SK-N-SH (cell line): Measurements from ENCODE around the gene ESF1. TPM values are rescaled to one million over a fixed set of nuclear protein-coding genes. Genes with fewer than 3 reads are reported as not detected.

Source experiments
- CTCF ChIA-PET: fragments of 300-600, 350-600 bp; formaldehyde crosslinking; extraction: SDS; loops from one replicate; lab custom pipeline; 2021; lab: Yijun Ruan, JAX
- POLR2A ChIA-PET: fragments of 350-600 bp; sonication (Branson Sonifier 250); formaldehyde crosslinking; extraction: SDS; loops from one replicate; lab custom pipeline; 2020; ENCODE audit warnings: antibody characterized with exemption, inconsistent platforms; lab: Yijun Ruan, JAX
- DNase-seq: peaks from one replicate; pipeline ENCODE4 v3.0.0; 2012
- H2AFZ ChIP-seq: fragments of 200-600 bp; sonication (generic); 2 replicates; pipeline ENCODE4 v1.8.1; 2016; ENCODE audit warnings: antibody characterized with exemption, mild to moderate bottlenecking, low read depth
- H3F3A ChIP-seq: fragments of 200-600 bp; sonication (generic); replicated peaks from 2 replicates; pipeline ENCODE3; 2016; ENCODE audit warnings: antibody characterized with exemption, mild to moderate bottlenecking; ENCODE audit not compliant: insufficient read depth
- H3K27ac ChIP-seq, 2 experiments: fragments of 200-500 bp in 1 of 2; fragments of 200-600 bp in 1 of 2; sonication (Bioruptor generic) in 1 of 2; sonication (generic), shearing (Covaris generic) in 1 of 2; 2 replicates each; pipeline versions ENCODE4 v1.5.1 to v1.6.1; 2014 to 2016; ENCODE audit warnings: low read depth in 2 of 2, inconsistent platforms in 1 of 2, low read length in 1 of 2, mild to moderate bottlenecking in 1 of 2, mixed read lengths in 1 of 2
- H3K27me3 ChIP-seq: fragments of 200-600 bp; sonication (generic), shearing (Covaris generic); 2 replicates; pipeline ENCODE4 v1.6.1; 2016; ENCODE audit warnings: mixed run types; ENCODE audit not compliant: insufficient read depth
- H3K36me3 ChIP-seq, 2 experiments: fragments of 200-500 bp in 1 of 2; fragments of 200-600 bp in 1 of 2; sonication (Bioruptor generic) in 1 of 2; sonication (generic) in 1 of 2; replicated peaks in 1 of 2; 2 replicates each; pipeline versions ENCODE3 to v1.5.1; 2014 to 2016; ENCODE audit warnings: low read length in 1 of 2, mild to moderate bottlenecking in 1 of 2; ENCODE audit not compliant: insufficient read depth in 2 of 2, control insufficient read depth in 1 of 2
- H3K4me1 ChIP-seq, 2 experiments: fragments of 200-500 bp in 1 of 2; fragments of 200-600 bp in 1 of 2; sonication (Bioruptor generic) in 1 of 2; sonication (generic), shearing (Covaris generic) in 1 of 2; 2 replicates each; pipeline versions ENCODE4 v1.5.1 to v1.6.1; 2014 to 2016; ENCODE audit warnings: low read depth in 1 of 2, low read length in 1 of 2, mixed run types in 1 of 2; ENCODE audit not compliant: insufficient read depth in 2 of 2, control insufficient read depth in 1 of 2
- H3K4me2 ChIP-seq: fragments of 200-600 bp; sonication (generic), shearing (Covaris generic); 2 replicates; pipeline ENCODE4 v1.6.1; 2017; ENCODE audit warnings: mixed run types
- H3K4me3 ChIP-seq, 2 experiments: fragments of 200-500 bp in 1 of 2; fragments of 200-600 bp in 1 of 2; sonication (Bioruptor generic) in 1 of 2; sonication (generic), shearing (Covaris generic) in 1 of 2; 2 replicates each; pipeline versions ENCODE4 v1.5.1 to v1.8.1; 2014 to 2016; ENCODE audit warnings: low read depth in 2 of 2, inconsistent platforms in 1 of 2, low read length in 1 of 2, mild to moderate bottlenecking in 1 of 2, mixed read lengths in 1 of 2, moderate library complexity in 1 of 2
- H3K79me2 ChIP-seq: fragments of 200-600 bp; sonication (generic); 2 replicates; pipeline ENCODE4 v1.8.1; 2017; ENCODE audit warnings: mild to moderate bottlenecking; ENCODE audit not compliant: insufficient read depth
- H3K9ac ChIP-seq: fragments of 200-600 bp; sonication (generic); 2 replicates; pipeline ENCODE4 v1.6.1; 2017; ENCODE audit warnings: mixed run types
- H3K9me2 ChIP-seq: fragments of 200-600 bp; sonication (generic); 2 replicates; pipeline ENCODE4 v1.6.1; 2017; ENCODE audit warnings: mixed run types
- H3K9me3 ChIP-seq: fragments of 200-600 bp; sonication (generic); 2 replicates; pipeline ENCODE4 v1.6.1; 2017; ENCODE audit warnings: mixed run types, mild to moderate bottlenecking, moderate library complexity
- H4K20me1 ChIP-seq: fragments of 200-600 bp; sonication (generic); 2 replicates; pipeline ENCODE4 v1.6.1; 2017; ENCODE audit warnings: mild to moderate bottlenecking, mixed run types; ENCODE audit not compliant: insufficient read depth
- CHD2 ChIP-seq: fragments of 150-350 bp; IDR thresholded peaks from 2 replicates; pipeline ENCODE4 v1.6.1; 2018; ENCODE audit warnings: low read length; ENCODE audit not compliant: partially characterized antibody
- ELF1 ChIP-seq: IDR thresholded peaks from 2 replicates; pipeline ENCODE4 v1.4.0; 2012
- FOXJ3 ChIP-seq: sonication (generic); formaldehyde crosslinking; IDR thresholded peaks from 2 replicates; pipeline ENCODE4 v1.5.1; 2020; ENCODE audit warnings: mild to moderate bottlenecking, missing genetic modification reagents
- IRF3 ChIP-seq: fragments of 150-350 bp; IDR thresholded peaks from 2 replicates; pipeline ENCODE4 v1.6.1; 2016; ENCODE audit warnings: mild to moderate bottlenecking, low read depth, low read length
- MAX ChIP-seq: IDR thresholded peaks from 2 replicates; pipeline ENCODE4 v1.4.0; 2012; ENCODE audit warnings: low read depth
- MEF2A ChIP-seq: IDR thresholded peaks from 2 replicates; pipeline ENCODE4 v1.4.0; 2012; ENCODE audit warnings: low read depth, borderline replicate concordance
- NFIC ChIP-seq: IDR thresholded peaks from 2 replicates; pipeline ENCODE4 v1.4.0; 2012; ENCODE audit warnings: borderline replicate concordance
- PBX3 ChIP-seq: IDR thresholded peaks from 2 replicates; pipeline ENCODE4; 2012
- POLR2AphosphoS5 ChIP-seq: IDR thresholded peaks from 2 replicates; pipeline ENCODE4 v1.6.1; 2012; ENCODE audit warnings: low read depth, low read length
- RCOR1 ChIP-seq: fragments of 150-350 bp; IDR thresholded peaks from 2 replicates; pipeline ENCODE4 v1.6.1; 2017; ENCODE audit warnings: antibody characterized with exemption, low read length
- REST ChIP-seq: IDR thresholded peaks from 2 replicates; pipeline ENCODE4 v1.6.1; 2012; ENCODE audit warnings: mild to moderate bottlenecking, low read depth, low read length, moderate library complexity
- RFX5 ChIP-seq: IDR thresholded peaks from 2 replicates; pipeline ENCODE4 v1.6.1; 2012; ENCODE audit warnings: mild to moderate bottlenecking, improper control_type of control experiment, low read length
- SMC3 ChIP-seq: IDR thresholded peaks from 2 replicates; pipeline ENCODE4 v1.6.1; 2012; ENCODE audit warnings: low read depth, low read length, improper control_type of control experiment
- TAF1 ChIP-seq: IDR thresholded peaks from 2 replicates; pipeline ENCODE4 v1.6.1; 2012; ENCODE audit warnings: low read depth, mild to moderate bottlenecking, low read length, moderate library complexity, borderline replicate concordance
- TCF12 ChIP-seq: IDR thresholded peaks from 2 replicates; pipeline ENCODE4 v1.4.0; 2012
- YY1 ChIP-seq: IDR thresholded peaks from 2 replicates; pipeline ENCODE4 v1.4.0; 2012; ENCODE audit warnings: low read depth, mild to moderate bottlenecking
- ZBTB33 ChIP-seq: IDR thresholded peaks from 2 replicates; pipeline ENCODE4 v1.4.0; 2012; ENCODE audit warnings: low read depth, borderline replicate concordance
- WGBS: methylation state at CpG from one replicate; pipeline ENCODE4 v1.1.6; 2017; ENCODE audit warnings: low lambda C conversion rate; 5-methylcytosine and 5-hydroxymethylcytosine counted together
- polyA plus RNA-seq, 3 experiments: library from polyadenylated mRNA; depleted of rRNA; stranded (reverse); fragments of >200 nt; gene quantifications; 2 replicates each; pipeline ENCODE4 v1.2.3, GENCODE V29; 2012
- TF ChIP-seq, protein P1 (sequence below): IDR thresholded peaks from 2 replicates; pipeline ENCODE4 v1.4.0; 2012; ENCODE audit warnings: low read depth, borderline replicate concordance
- TF ChIP-seq, protein P2 (sequence below): fragments of 150-350 bp; IDR thresholded peaks from 2 replicates; pipeline ENCODE4 v1.6.1; 2017; ENCODE audit warnings: antibody characterized with exemption, low read length, low read depth, borderline replicate concordance

The ESF1 gene
- polyA plus RNA-seq, 1 of the 3 experiments (the other 2 are of a cell fraction), result 1.4 TPM

GRCh38 chr20:13749811-13750210 lies 34.9 kb downstream of the ESF1 start:
- WGBS, result 96% methylated on average over 3 of the region's 3 CpGs
- Histone ChIP-seq H4K20me1 (no peaks in the 10 kb centered on the region), H2AFZ (no peak overlapping the region), H3K4me3 (no peak overlapping the region), H3K9me2 (no peaks in the 10 kb centered on the region), H3K79me2 (no peaks in the 10 kb centered on the region), H3F3A (no peaks in the 10 kb centered on the region), H3K4me1 (no peaks in the 10 kb centered on the region), H3K9ac (no peak overlapping the region), H3K36me3 (peaks cover 11 to 24% of the 10 kb centered on the region in 2 experiments), H3K9me3 (no peaks in the 10 kb centered on the region), H3K27ac (no peak overlapping the region), H3K4me2 (no peak overlapping the region), H3K27me3 (no peaks in the 10 kb centered on the region)
- ChIA-PET CTCF (interaction anchor here (0.8 to 1.7 kb wide), 3 partner anchors 22 to 38 kb away, joined by 3 to 4 read pairs (median 3); no protein-coding TSS in a partner anchor), POLR2A (no interaction called here)
- no peak for DNase-seq
- TF ChIP-seq CHD2 (no peak), YY1 (no peak), NFIC (no peak), MEF2A (no peak), TCF12 (no peak), ZBTB33 (no peak), PBX3 (no peak), SMC3 (no peak), FOXJ3 (CRISPR knock-in tag) (no peak), REST (no peak), TAF1 (no peak), IRF3 (no peak), POLR2AphosphoS5 (no peak), MAX (no peak), RFX5 (no peak), ELF1 (no peak), RCOR1 (no peak)
- TF ChIP-seq, protein P1, sequence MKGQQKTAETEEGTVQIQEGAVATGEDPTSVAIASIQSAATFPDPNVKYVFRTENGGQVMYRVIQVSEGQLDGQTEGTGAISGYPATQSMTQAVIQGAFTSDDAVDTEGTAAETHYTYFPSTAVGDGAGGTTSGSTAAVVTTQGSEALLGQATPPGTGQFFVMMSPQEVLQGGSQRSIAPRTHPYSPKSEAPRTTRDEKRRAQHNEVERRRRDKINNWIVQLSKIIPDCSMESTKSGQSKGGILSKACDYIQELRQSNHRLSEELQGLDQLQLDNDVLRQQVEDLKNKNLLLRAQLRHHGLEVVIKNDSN, result no peak
- TF ChIP-seq, protein P2, sequence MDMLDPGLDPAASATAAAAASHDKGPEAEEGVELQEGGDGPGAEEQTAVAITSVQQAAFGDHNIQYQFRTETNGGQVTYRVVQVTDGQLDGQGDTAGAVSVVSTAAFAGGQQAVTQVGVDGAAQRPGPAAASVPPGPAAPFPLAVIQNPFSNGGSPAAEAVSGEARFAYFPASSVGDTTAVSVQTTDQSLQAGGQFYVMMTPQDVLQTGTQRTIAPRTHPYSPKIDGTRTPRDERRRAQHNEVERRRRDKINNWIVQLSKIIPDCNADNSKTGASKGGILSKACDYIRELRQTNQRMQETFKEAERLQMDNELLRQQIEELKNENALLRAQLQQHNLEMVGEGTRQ, result no peak
